ENCODE measurements around the gene MPZL2.

MPZL2 gene

GRCh38 chr11:118211006-118211405 is 53.1 kb downstream of the MPZL2 start:
- TF ChIP-seq CTCF (IDR thresholded peaks at IDR 0.05; ENCODE audit: low read length) (no peak), EZH2 (IDR thresholded peaks at IDR 0.05; ENCODE audit: borderline replicate concordance, low read length) (no peak)
- H2AFZ ChIP-seq (ENCODE audit: low read length): no peak overlapping the region
- no peaks in the 10 kb centered on the region for H3K79me2 ChIP-seq (ENCODE audit: insufficient read depth, low read length)
- H3K27ac ChIP-seq (ENCODE audit: low read depth, low read length, poor library complexity, severe bottlenecking): no peak overlapping the region
- H3K9me2 ChIP-seq (ENCODE audit: low read depth, low read length): no peaks in the 10 kb centered on the region
- peaks cover 37% of the 10 kb centered on the region for H3K4me1 ChIP-seq (ENCODE audit: insufficient read depth, low read length, severe bottlenecking)
- H3K27me3 ChIP-seq (ENCODE audit: insufficient read depth, low read length): no peaks in the 10 kb centered on the region
- H3K36me3 ChIP-seq (ENCODE audit: insufficient read depth, low read length): peaks cover 3% of the 10 kb centered on the region; the same call in 1 of the 2 replicates
- no peaks in the 10 kb centered on the region for H3K9me3 ChIP-seq (ENCODE audit: low read length)
- no peak overlapping the region for H3K4me2 ChIP-seq (ENCODE audit: low read length)
- no peak overlapping the region for H3K9ac ChIP-seq (ENCODE audit: low read length)
- H4K20me1 ChIP-seq (ENCODE audit: insufficient read depth, low read length): no peaks in the 10 kb centered on the region
- no peaks in the 10 kb centered on the region for H3F3A ChIP-seq (ENCODE audit: insufficient read depth, low read length)
- H3K4me3 ChIP-seq (ENCODE audit: low read depth, low read length, poor library complexity, severe bottlenecking): no peak overlapping the region

DNA sequence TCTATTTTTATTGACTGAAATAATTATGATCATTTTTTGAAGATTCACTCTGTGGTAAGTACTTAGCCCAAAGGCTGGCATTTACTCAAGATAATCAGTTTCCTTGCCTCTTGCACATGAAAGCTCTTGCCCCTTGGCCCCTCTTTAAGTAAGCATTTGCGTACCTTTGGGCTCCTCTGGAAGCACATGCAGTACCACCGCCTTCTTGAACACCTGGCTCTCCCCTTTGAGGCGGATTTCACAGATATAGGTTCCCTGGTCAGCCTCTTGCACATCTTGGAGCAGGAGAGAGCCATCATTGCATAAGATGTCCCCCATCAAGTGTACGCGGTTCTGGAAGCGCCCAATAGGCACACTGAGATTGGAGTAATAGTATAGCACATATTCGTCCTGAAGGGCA is 53.8 kb downstream of the MPZL2 start:
- no peaks in the 10 kb centered on the region for H3K9me2 ChIP-seq (ENCODE audit: low read depth, low read length)
- H4K20me1 ChIP-seq (ENCODE audit: insufficient read depth, low read length): no peaks in the 10 kb centered on the region
- H3K36me3 ChIP-seq (ENCODE audit: insufficient read depth, low read length): peaks cover 3% of the 10 kb centered on the region; the same call in 1 of the 2 replicates
- H2AFZ ChIP-seq (ENCODE audit: low read length): no peak overlapping the region
- no peak overlapping the region for H3K9ac ChIP-seq (ENCODE audit: low read length)
- H3K4me2 ChIP-seq (ENCODE audit: low read length): no peak overlapping the region
- H3K4me1 ChIP-seq (ENCODE audit: insufficient read depth, low read length, severe bottlenecking): peaks cover 32% of the 10 kb centered on the region
- no peaks in the 10 kb centered on the region for H3K27me3 ChIP-seq (ENCODE audit: insufficient read depth, low read length)
- H3K9me3 ChIP-seq (ENCODE audit: low read length): no peaks in the 10 kb centered on the region
- no peak overlapping the region for H3K27ac ChIP-seq (ENCODE audit: low read depth, low read length, poor library complexity, severe bottlenecking)
- TF ChIP-seq EZH2 (IDR thresholded peaks at IDR 0.05; ENCODE audit: borderline replicate concordance, low read length) (no peak), CTCF (IDR thresholded peaks at IDR 0.05; ENCODE audit: low read length) (no peak)
- H3K79me2 ChIP-seq (ENCODE audit: insufficient read depth, low read length): no peaks in the 10 kb centered on the region
- H3F3A ChIP-seq (ENCODE audit: insufficient read depth, low read length): no peaks in the 10 kb centered on the region
- no peak overlapping the region for H3K4me3 ChIP-seq (ENCODE audit: low read depth, low read length, poor library complexity, severe bottlenecking)

DNA sequence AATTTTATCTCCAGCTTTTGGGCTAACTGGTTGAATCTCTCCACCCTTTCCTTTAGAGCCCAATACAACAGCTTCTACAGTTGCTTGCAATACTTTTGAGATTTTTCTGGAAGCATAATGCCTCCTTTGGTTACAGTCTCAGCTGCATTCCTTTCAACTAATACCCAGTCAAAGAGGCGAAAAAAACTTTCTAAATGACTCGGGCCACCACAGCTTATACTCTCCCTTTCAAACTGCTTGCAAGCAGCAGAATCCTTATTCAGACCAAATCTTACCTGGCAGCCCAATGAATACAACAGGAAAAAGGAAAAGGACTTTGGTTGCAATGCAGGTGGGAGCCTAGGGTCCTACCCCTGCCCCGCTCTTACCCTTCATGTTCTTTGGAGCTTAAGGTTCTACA is 55.1 kb downstream of the MPZL2 start:
- Histone ChIP-seq H2AFZ (ENCODE audit: low read length) (no peak overlapping the region), H3K4me3 (ENCODE audit: low read depth, low read length, poor library complexity, severe bottlenecking) (no peak overlapping the region), H3K79me2 (ENCODE audit: insufficient read depth, low read length) (no peaks in the 10 kb centered on the region), H4K20me1 (ENCODE audit: insufficient read depth, low read length) (no peaks in the 10 kb centered on the region), H3F3A (ENCODE audit: insufficient read depth, low read length) (no peaks in the 10 kb centered on the region), H3K36me3 (ENCODE audit: insufficient read depth, low read length) (peaks cover 3% of the 10 kb centered on the region; the same call in 1 of the 2 replicates), H3K9me2 (ENCODE audit: low read depth, low read length) (no peaks in the 10 kb centered on the region), H3K27ac (ENCODE audit: low read depth, low read length, poor library complexity, severe bottlenecking) (no peak overlapping the region), H3K27me3 (ENCODE audit: insufficient read depth, low read length) (no peaks in the 10 kb centered on the region), H3K4me2 (ENCODE audit: low read length) (no peak overlapping the region), H3K9me3 (ENCODE audit: low read length) (no peaks in the 10 kb centered on the region), H3K4me1 (ENCODE audit: insufficient read depth, low read length, severe bottlenecking) (peaks cover 19% of the 10 kb centered on the region), H3K9ac (ENCODE audit: low read length) (no peak overlapping the region)
- TF ChIP-seq CTCF (IDR thresholded peaks at IDR 0.05; ENCODE audit: low read length) (no peak), EZH2 (IDR thresholded peaks at IDR 0.05; ENCODE audit: borderline replicate concordance, low read length) (no peak)
